ENCODE results near the gene TBC1D14. TPM values are rescaled to one million over a fixed set of nuclear protein-coding genes. Genes with fewer than 3 reads are reported as not detected.

Gene TBC1D14
- total and polyA plus RNA-seq, 9 of the 15 experiments (the other 6 are each of a cell fraction or from before 2014, with no cell fraction given) = 2.1 to 59.6 (median 44.8) TPM

DNA sequence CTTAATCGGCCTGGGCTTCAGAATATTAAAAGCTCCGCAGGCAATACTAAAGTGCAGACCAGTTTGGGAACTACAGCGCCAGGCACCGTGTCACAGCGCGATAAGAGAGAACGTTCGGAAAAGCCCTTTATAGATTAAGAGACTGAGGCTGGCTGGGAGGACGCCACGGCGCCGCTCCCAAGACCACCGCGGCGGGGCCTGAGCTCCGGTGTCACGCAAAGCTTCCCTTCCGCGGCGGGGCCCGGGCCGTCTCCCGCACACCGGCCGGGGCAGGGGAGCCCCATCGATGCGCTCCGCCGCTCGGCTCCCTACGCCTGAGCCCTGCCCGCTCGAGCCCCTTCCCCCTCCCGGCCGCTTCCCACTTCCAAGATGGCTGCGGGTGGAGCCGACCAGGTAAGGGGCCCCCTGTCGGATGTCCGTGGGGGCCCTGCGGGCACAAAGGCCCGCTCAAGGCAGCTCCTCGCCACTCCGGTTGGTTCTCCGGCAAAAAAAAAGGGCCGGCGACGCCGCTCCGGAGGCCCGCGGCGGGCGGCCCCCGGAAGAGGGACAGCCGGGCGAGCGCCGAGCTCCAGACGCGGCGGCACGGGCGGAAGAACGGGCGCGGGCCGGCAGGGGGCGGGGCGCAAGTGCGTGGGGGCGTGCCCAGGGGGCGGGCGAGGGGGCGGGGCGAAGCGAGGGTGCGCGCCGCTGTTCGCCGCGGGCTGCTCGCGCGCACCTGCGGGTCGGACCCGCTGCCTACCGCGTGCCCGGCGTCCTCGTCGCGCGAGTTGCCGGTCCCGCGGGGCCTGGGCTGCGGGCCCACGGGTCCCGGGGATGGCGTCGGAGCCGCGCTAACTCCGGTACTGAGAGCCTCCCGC lies at the start of gene TBC1D14 (continued):
- 0 out of 2 replicates have a peak, but pooled peaks have one; percentile 34 for TF ChIP-seq KLF1 (tag; IDR thresholded peaks at IDR 0.05)
- no peak; the same call in 1 of the 2 replicates for TF ChIP-seq PHF21A (IDR thresholded peaks at IDR 0.05; ENCODE audit: borderline replicate concordance, low read depth)
- TF ChIP-seq FOXJ3 (CRISPR knock-in tag; IDR thresholded peaks at IDR 0.05) = no peak
- TF ChIP-seq MYNN (IDR thresholded peaks at IDR 0.05) = peak; percentile 28; the same call in 1 of the 2 replicates
- TF ChIP-seq MYNN (CRISPR knock-in tag; IDR thresholded peaks at IDR 0.05) = no peak
- peak; percentile 49 for TF ChIP-seq NUFIP1 (IDR thresholded peaks at IDR 0.05; ENCODE audit: partially characterized antibody)
- TF ChIP-seq, protein P1, sequence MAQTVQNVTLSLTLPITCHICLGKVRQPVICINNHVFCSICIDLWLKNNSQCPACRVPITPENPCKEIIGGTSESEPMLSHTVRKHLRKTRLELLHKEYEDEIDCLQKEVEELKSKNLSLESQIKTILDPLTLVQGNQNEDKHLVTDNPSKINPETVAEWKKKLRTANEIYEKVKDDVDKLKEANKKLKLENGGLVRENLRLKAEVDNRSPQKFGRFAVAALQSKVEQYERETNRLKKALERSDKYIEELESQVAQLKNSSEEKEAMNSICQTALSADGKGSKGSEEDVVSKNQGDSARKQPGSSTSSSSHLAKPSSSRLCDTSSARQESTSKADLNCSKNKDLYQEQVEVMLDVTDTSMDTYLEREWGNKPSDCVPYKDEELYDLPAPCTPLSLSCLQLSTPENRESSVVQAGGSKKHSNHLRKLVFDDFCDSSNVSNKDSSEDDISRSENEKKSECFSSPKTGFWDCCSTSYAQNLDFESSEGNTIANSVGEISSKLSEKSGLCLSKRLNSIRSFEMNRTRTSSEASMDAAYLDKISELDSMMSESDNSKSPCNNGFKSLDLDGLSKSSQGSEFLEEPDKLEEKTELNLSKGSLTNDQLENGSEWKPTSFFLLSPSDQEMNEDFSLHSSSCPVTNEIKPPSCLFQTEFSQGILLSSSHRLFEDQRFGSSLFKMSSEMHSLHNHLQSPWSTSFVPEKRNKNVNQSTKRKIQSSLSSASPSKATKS (CRISPR knock-in tag; IDR thresholded peaks at IDR 0.05) = no peak
- TF ChIP-seq ELF4 (CRISPR knock-in tag; IDR thresholded peaks at IDR 0.05) = peak; percentile 49; the same call in 1 of the 2 replicates
- peak; percentile 53; the same call in 1 of the 2 replicates for TF ChIP-seq GTF2A2 (tag; IDR thresholded peaks at IDR 0.05)
- peak; percentile 78 for TF ChIP-seq E2F8 (IDR thresholded peaks at IDR 0.05; ENCODE audit: low read depth, partially characterized antibody)
- no peak for TF ChIP-seq ZNF707 (CRISPR knock-in tag; conservative IDR thresholded peaks at IDR 0.05)
- peak in 1 of 2 experiments; percentile 30; a peak in 2 of 4 replicates for TF ChIP-seq HDAC1 (IDR thresholded peaks at IDR 0.05)
- TF ChIP-seq PTRF (tag; IDR thresholded peaks at IDR 0.05) = no peak
- peak in 1 of 2 experiments; percentile 81; a peak in 2 of 4 replicates for TF ChIP-seq NONO (IDR thresholded peaks at IDR 0.05; ENCODE audit: low read depth in 2 of 2, low read length in 1 of 2)
- no peak for TF ChIP-seq ZNF76 (CRISPR knock-in tag; IDR thresholded peaks at IDR 0.05; ENCODE audit: borderline replicate concordance)
- TF ChIP-seq ZNF274 (IDR thresholded peaks at IDR 0.05; ENCODE audit: borderline replicate concordance, low read depth, low read length) = no peak
- no peak for TF ChIP-seq ZFP1 (CRISPR knock-in tag; IDR thresholded peaks at IDR 0.05)
- TF ChIP-seq NFRKB (IDR thresholded peaks at IDR 0.05; ENCODE audit: low read depth) = peak; percentile 69; the same call in 1 of the 2 replicates
- peak; percentile 29; the same call in 1 of the 2 replicates for TF ChIP-seq ZNF384 (IDR thresholded peaks at IDR 0.05; ENCODE audit: low read depth, low read length)
- TF ChIP-seq RBFOX2 (IDR thresholded peaks at IDR 0.05; ENCODE audit: low read depth, low read length) = peak; percentile 95
- TF ChIP-seq CSDE1 (IDR thresholded peaks at IDR 0.05) = no peak
- TF ChIP-seq JUN (IDR thresholded peaks at IDR 0.05; ENCODE audit: borderline replicate concordance, low read depth, low read length) = no peak
- 0 out of 2 replicates have a peak, but pooled peaks have one; percentile 26 for TF ChIP-seq JUN (CRISPR knock-in tag; IDR thresholded peaks at IDR 0.05; ENCODE audit: borderline replicate concordance)
- TF ChIP-seq ZNF282 (CRISPR knock-in tag; IDR thresholded peaks at IDR 0.05) = no peak
- peak; percentile 33 to 56; a peak in 2 of 4 replicates for TF ChIP-seq SIN3A (IDR thresholded peaks at IDR 0.05; ENCODE audit: borderline replicate concordance in 2 of 2, control insufficient read depth in 1 of 2, low read depth in 2 of 2, low read length in 2 of 2)

Data from K562 (cell line).